Measurements from ENCODE around the gene PDE3A.
"Not testable (repeated sequence)": the region's sequence is repeated elsewhere in the genome, so short reads cannot be mapped to it uniquely, and the experiment has no call there.

Gene PDE3A

GRCh38 chr12:20604408-20605067 is 236.2 kb downstream of the PDE3A start:
- TF ChIP-seq, protein P1, sequence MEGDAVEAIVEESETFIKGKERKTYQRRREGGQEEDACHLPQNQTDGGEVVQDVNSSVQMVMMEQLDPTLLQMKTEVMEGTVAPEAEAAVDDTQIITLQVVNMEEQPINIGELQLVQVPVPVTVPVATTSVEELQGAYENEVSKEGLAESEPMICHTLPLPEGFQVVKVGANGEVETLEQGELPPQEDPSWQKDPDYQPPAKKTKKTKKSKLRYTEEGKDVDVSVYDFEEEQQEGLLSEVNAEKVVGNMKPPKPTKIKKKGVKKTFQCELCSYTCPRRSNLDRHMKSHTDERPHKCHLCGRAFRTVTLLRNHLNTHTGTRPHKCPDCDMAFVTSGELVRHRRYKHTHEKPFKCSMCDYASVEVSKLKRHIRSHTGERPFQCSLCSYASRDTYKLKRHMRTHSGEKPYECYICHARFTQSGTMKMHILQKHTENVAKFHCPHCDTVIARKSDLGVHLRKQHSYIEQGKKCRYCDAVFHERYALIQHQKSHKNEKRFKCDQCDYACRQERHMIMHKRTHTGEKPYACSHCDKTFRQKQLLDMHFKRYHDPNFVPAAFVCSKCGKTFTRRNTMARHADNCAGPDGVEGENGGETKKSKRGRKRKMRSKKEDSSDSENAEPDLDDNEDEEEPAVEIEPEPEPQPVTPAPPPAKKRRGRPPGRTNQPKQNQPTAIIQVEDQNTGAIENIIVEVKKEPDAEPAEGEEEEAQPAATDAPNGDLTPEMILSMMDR (IDR thresholded peaks at IDR 0.05; ENCODE audit: low read depth, low read length): no peak
- H3K4me3 ChIP-seq (replicated peaks in 1 of 2; ENCODE audit: low read depth in 2 of 2, low read length in 2 of 2): no peak overlapping the region
- DNase-seq (ENCODE audit: low read depth in 2 of 2): no peak

DNA sequence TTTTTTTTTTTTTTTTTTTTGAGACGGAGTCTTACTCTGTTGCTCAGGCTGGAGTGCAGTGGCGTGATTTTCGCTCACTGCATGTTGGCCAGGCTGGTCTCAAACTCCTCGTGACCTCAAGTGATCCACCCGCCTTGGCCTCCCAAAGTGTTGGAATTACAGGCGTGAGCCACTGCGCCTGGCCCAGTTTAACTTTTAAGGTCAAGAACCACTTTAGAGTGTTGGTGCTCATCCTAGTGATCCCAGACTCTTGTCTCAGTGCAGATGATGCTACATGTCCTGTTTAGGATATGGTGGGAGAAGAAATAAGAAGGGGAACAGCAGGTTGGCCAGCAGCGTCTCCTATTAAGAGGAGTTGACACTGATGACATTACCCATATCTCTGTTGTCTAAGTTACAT is 246.7 kb downstream of the PDE3A start:
- H3K4me3 ChIP-seq (replicated peaks in 1 of 2; ENCODE audit: low read depth in 2 of 2, low read length in 2 of 2); DNase-seq (ENCODE audit: low read depth in 2 of 2): not testable (repeated sequence)

GRCh38 chr12:20616093-20616492 is 247.8 kb downstream of the PDE3A start:
- TF ChIP-seq, protein P1 (IDR thresholded peaks at IDR 0.05; ENCODE audit: low read depth, low read length): no peak
- H3K4me3 ChIP-seq (replicated peaks in 1 of 2; ENCODE audit: low read depth in 2 of 2, low read length in 2 of 2): no peak overlapping the region
- no peak for DNase-seq (ENCODE audit: low read depth in 2 of 2)

DNA sequence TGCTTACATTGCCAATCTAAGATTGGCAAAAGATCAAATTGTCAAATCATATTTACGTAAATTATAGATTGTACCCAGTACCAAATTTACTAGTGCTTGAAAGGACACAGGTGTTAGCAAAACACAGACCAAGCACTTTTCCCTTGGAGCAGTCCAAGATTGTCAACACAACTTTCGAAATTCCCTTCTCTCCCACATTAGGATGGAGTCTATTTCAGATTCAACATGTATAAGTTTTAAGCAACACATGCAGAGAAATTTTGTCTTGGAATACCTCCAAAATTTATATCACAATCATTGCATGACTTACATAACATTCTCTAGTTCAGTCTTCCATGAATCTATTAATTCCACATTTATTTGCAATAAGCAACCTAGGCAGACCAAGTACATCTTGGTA is 251.9 kb downstream of the PDE3A start:
- TF ChIP-seq, protein P1 (IDR thresholded peaks at IDR 0.05; ENCODE audit: low read depth, low read length): no peak
- no peak overlapping the region for H3K4me3 ChIP-seq (replicated peaks in 1 of 2; ENCODE audit: low read depth in 2 of 2, low read length in 2 of 2)
- peak in 1 of 2 donors; percentile 56 for DNase-seq (ENCODE audit: low read depth in 2 of 2)

GRCh38 chr12:20624718-20625117 is 256.4 kb downstream of the PDE3A start:
- no peak overlapping the region for H3K4me3 ChIP-seq (replicated peaks in 1 of 2; ENCODE audit: low read depth in 2 of 2, low read length in 2 of 2)
- TF ChIP-seq, protein P1 (IDR thresholded peaks at IDR 0.05; ENCODE audit: low read depth, low read length): peak; percentile 32
- DNase-seq (ENCODE audit: low read depth in 2 of 2): peak; percentile 39 to 63

- H3K4me3 ChIP-seq (replicated peaks in 1 of 2; ENCODE audit: low read depth in 2 of 2, low read length in 2 of 2): no peak overlapping the region
- DNase-seq (ENCODE audit: low read depth in 2 of 2): no peak
- TF ChIP-seq, protein P1 (IDR thresholded peaks at IDR 0.05; ENCODE audit: low read depth, low read length): no peak
Measured at GRCh38 chr12:20625531-20625930, 257.2 kb downstream of the PDE3A start.

- DNase-seq (ENCODE audit: low read depth in 2 of 2): no peak
- TF ChIP-seq, protein P1 (IDR thresholded peaks at IDR 0.05; ENCODE audit: low read depth, low read length): no peak
- H3K4me3 ChIP-seq (replicated peaks in 1 of 2; ENCODE audit: low read depth in 2 of 2, low read length in 2 of 2): no peak overlapping the region
Measured at GRCh38 chr12:20627001-20627588, 258.8 kb downstream of the PDE3A start.

Data from cardiac fibroblast (primary cell).